ENCODE measurements around the gene LRRC51. TPM values are rescaled to one million over a fixed set of nuclear protein-coding genes. Genes with fewer than 3 reads are reported as not detected.

Gene LRRC51
- polyA plus RNA-seq, 6 donors from 2014 or later = 1.6 to 6.2 (median 3.2) TPM

DNA sequence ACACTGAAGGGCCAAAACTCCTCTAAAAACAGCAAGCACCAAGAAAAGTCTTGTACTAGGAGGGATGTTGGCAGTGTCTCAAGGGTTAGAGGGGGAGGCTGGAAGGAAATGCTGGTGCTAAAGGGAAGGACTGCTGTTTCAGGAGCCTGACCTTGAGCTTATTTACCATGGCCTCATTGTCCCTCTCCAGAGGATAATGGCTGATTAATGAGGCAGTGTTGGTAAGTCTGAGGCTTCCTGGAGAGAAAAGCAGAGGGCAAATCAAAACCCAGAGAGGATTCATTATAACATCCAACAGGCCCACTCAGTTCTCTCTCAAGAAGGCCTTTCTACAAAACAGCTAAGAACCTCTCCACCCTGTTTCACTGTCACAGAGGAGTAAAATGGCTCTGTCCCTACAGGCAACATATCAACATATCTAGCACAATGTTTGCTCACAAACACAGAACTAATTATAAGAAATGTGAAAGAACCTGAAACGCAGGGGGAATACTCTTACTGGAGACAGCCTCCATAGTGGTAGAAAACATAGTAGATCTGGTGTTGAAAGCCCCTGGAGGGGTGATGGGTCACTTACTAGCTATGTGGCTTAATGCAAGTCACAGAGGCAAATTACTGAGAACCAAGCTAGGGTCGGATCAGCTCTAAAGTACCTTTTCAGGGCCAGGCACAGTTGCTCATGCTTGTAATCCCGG lies 31.7 kb upstream of the LRRC51 start:
- no peak for DNase-seq
- Mint-ChIP-seq H3K4me3 (no peak overlapping the region), H3K27me3 (no peaks in the 10 kb centered on the region), H3K27ac (peak overlapping the region in 1 of 6 donors; percentile 7), H3K4me1 (peaks cover 2 to 5% (median 3%) of the 10 kb centered on the region in 3 donors), H3K9me3 (no peaks in the 10 kb centered on the region), H3K36me3 (no peaks in the 10 kb centered on the region)
- ATAC-seq (ENCODE audit: low read depth in 2 of 2) = no peak

- DNase-seq (no peak), ATAC-seq (ENCODE audit: low read depth in 2 of 2) (no peak)
- peaks cover 6 to 13% (median 9%) of the 10 kb centered on the region in 3 donors for H3K4me1 Mint-ChIP-seq
- H3K4me3 Mint-ChIP-seq = no peak overlapping the region
- H3K36me3 Mint-ChIP-seq = no peaks in the 10 kb centered on the region
- H3K27ac Mint-ChIP-seq = peak overlapping the region in 1 of 6 donors; percentile 74
- H3K9me3 Mint-ChIP-seq = no peaks in the 10 kb centered on the region
- no peaks in the 10 kb centered on the region for H3K27me3 Mint-ChIP-seq
Measured at GRCh38 chr11:72058416-72059034, 22.1 kb upstream of the LRRC51 start.

DNA sequence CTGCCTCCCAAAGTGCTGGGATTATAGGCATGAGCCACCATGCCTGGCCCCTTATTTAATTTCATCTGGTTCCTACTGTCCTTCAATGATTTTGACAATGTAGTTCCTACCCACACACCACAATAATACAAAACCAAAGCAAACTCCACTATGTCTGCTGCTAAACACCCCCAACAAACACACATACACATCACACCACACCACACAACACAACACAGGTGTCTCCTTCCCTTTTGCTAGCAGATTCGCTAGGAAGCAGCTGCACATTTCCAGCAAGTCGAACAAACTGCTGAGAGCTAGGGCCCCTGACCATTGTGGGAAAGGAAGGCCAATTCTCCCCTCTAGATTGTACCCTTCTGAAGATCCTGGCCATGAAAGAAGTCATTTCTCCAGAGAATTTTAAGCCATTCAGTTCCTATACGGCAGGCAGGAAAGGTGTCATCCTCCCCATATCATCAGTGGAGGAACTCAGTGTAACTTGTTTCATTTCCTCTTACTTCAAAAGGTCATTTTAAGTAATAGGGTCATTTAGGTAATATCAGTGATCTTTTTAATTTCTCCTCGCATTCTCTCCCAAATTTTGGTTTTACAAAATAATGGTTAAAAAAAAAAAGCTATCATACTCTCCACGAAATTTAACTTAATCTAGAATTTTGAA lies 18.8 kb upstream of the LRRC51 start:
- Mint-ChIP-seq H3K4me1 (peaks cover 6 to 13% (median 9%) of the 10 kb centered on the region in 3 donors), H3K27ac (peak overlapping the region; percentile 89 to 98 (median 93)), H3K9me3 (no peaks in the 10 kb centered on the region), H3K36me3 (no peaks in the 10 kb centered on the region), H3K4me3 (peak overlapping the region in 7 of 8 donors; percentile 69 to 90 (median 80)), H3K27me3 (no peaks in the 10 kb centered on the region)
- DNase-seq (no peak), ATAC-seq (ENCODE audit: low read depth in 2 of 2) (peak; percentile 92)

- Mint-ChIP-seq H3K36me3 (peaks cover 6 to 9% of the 10 kb centered on the region in 2 donors), H3K4me3 (no peak overlapping the region), H3K27ac (peak overlapping the region in 1 of 6 donors; percentile 25), H3K27me3 (no peaks in the 10 kb centered on the region), H3K9me3 (no peaks in the 10 kb centered on the region), H3K4me1 (peaks cover 16 to 23% (median 20%) of the 10 kb centered on the region in 3 donors)
- DNase-seq (no peak), ATAC-seq (ENCODE audit: low read depth in 2 of 2) (no peak)
Measured at GRCh38 chr11:72066855-72067254, 13.8 kb upstream of the LRRC51 start.

DNA sequence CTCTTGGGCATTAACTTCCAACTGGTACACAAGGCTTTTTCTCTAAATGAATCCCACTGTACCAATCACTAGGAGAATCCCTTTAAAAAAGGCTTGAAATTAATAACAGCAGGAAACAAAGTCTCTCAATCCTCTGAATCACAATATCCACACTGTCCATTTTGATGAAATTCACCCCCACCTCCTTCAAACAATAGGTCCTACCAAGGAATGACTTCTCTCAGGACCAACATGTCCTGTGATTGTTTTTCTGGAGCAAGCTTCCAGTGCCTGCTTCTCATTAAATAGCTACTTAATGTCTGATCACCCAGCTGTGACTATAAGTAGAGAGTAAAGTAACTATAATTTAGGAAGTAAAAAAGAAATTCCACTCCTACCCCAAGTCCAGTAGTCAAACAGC lies 13.4 kb upstream of the LRRC51 start:
- H3K36me3 Mint-ChIP-seq = peaks cover 6 to 9% of the 10 kb centered on the region in 2 donors
- ATAC-seq (ENCODE audit: low read depth in 2 of 2) (no peak), DNase-seq (no peak)
- H3K27me3 Mint-ChIP-seq = no peaks in the 10 kb centered on the region
- peaks cover 14 to 19% (median 16%) of the 10 kb centered on the region in 3 donors for H3K4me1 Mint-ChIP-seq
- H3K4me3 Mint-ChIP-seq = no peak overlapping the region
- no peak overlapping the region for H3K27ac Mint-ChIP-seq
- no peaks in the 10 kb centered on the region for H3K9me3 Mint-ChIP-seq

GRCh38 chr11:72067676-72068075 lies 13.0 kb upstream of the LRRC51 start:
- Mint-ChIP-seq H3K27me3 (no peaks in the 10 kb centered on the region), H3K4me1 (peaks cover 14 to 16% (median 16%) of the 10 kb centered on the region in 3 donors), H3K9me3 (no peaks in the 10 kb centered on the region), H3K36me3 (peaks cover 6 to 9% of the 10 kb centered on the region in 2 donors), H3K27ac (peak overlapping the region in 1 of 6 donors; percentile 2), H3K4me3 (no peak overlapping the region)
- ATAC-seq (ENCODE audit: low read depth in 2 of 2) (no peak), DNase-seq (no peak)

DNA sequence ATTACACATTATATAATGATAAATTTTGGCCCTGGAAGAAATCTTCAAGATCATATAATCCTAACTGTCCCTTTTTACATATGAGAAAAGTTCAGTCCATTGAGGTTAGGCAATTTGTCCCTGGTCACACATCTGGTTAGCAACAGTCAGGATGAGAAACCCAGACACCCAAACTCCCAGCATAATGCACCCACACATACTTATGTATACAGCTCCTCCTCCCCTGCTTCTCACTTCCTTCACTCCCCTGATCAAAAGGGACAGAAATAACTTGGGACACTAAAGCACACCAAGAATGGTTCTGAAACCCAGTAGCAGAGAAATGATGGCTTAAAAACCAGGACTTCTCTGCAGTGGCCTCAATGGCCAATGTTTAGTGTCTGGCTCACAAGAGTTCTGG lies 11.4 kb upstream of the LRRC51 start:
- Mint-ChIP-seq H3K27me3 (no peaks in the 10 kb centered on the region), H3K4me1 (peaks cover 14 to 16% (median 16%) of the 10 kb centered on the region in 3 donors), H3K4me3 (no peak overlapping the region), H3K9me3 (no peaks in the 10 kb centered on the region), H3K36me3 (peaks cover 6 to 9% of the 10 kb centered on the region in 2 donors), H3K27ac (peak overlapping the region in 3 of 6 donors; percentile 3 to 94 (median 14))
- no peak for ATAC-seq (ENCODE audit: low read depth in 2 of 2)
- no peak for DNase-seq

- Mint-ChIP-seq H3K27ac (peak overlapping the region in 5 of 6 donors; percentile 3 to 94 (median 44)), H3K9me3 (no peaks in the 10 kb centered on the region), H3K36me3 (peaks cover 6 to 9% of the 10 kb centered on the region in 2 donors), H3K4me3 (peak overlapping the region in 1 of 8 donors; percentile 10), H3K27me3 (no peaks in the 10 kb centered on the region), H3K4me1 (peaks cover 14 to 16% (median 16%) of the 10 kb centered on the region in 3 donors)
- ATAC-seq (ENCODE audit: low read depth in 2 of 2) = no peak
- no peak for DNase-seq
Measured at GRCh38 chr11:72069787-72070251, 10.8 kb upstream of the LRRC51 start.

DNA sequence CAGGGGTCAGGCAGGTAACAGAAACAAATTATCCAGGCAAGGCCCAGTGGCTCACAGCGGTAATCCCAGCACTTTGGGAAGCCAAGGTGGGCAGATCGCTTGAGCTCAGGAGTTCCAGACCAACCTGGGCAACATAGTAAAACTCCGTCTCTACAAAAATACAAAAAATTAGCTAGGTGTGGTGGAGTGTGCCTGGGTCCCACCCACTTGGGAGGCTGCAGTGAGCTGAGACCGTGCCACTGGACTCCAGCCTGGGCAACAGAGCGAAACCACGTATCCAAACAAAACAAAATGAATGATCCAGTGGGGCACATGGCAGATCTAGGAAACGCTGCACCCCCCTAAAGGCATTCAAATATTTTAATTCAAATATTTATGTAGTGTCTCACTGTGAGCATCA lies 10.2 kb upstream of the LRRC51 start:
- H3K36me3 Mint-ChIP-seq = peaks cover 6 to 9% of the 10 kb centered on the region in 2 donors

DNA sequence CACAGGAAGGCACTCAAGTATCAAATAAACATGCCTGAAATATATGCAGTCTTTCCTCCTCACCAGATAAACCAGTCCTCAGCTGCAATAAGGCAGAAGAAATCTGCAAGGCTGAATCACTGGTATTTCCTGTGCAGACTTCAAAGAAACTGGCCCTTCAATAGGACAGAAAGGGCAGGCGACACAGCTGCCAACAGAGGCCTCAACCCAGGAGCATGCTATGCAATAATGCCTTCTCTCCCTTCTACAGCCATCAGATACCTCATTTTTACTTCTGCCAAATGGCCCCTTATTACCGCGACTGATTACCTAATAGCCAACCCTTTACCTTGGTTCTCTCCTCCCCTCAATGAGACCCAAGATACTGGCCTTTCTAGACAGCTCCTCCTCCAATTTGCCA lies 8.3 kb upstream of the LRRC51 start:
- H3K27me3 Mint-ChIP-seq = no peaks in the 10 kb centered on the region
- H3K9me3 Mint-ChIP-seq = no peaks in the 10 kb centered on the region
- no peak overlapping the region for H3K4me3 Mint-ChIP-seq
- DNase-seq (no peak), ATAC-seq (ENCODE audit: low read depth in 2 of 2) (no peak)
- H3K27ac Mint-ChIP-seq = no peak overlapping the region
- peaks cover 25 to 31% (median 26%) of the 10 kb centered on the region in 3 donors for H3K4me1 Mint-ChIP-seq
- peaks cover 6 to 9% of the 10 kb centered on the region in 2 donors for H3K36me3 Mint-ChIP-seq

More for the DNA sequence above, 10.2 kb upstream of the LRRC51 start:
- DNase-seq (no peak), ATAC-seq (ENCODE audit: low read depth in 2 of 2) (no peak)
- Mint-ChIP-seq H3K27me3 (no peaks in the 10 kb centered on the region), H3K9me3 (no peaks in the 10 kb centered on the region), H3K4me3 (no peak overlapping the region), H3K4me1 (peaks cover 18 to 20% (median 19%) of the 10 kb centered on the region in 3 donors), H3K27ac (peak overlapping the region in 4 of 6 donors; percentile 8 to 65 (median 42))

GRCh38 chr11:72075109-72075508 lies 5.5 kb upstream of the LRRC51 start:
- Mint-ChIP-seq H3K4me3 (peak overlapping the region in 1 of 8 donors; percentile 45), H3K36me3 (peaks cover 0 to 3% of the 10 kb centered on the region in 2 donors), H3K9me3 (no peaks in the 10 kb centered on the region), H3K4me1 (peaks cover 22 to 27% (median 26%) of the 10 kb centered on the region in 3 donors), H3K27ac (peak overlapping the region in 2 of 6 donors; percentile 23 to 32), H3K27me3 (no peaks in the 10 kb centered on the region)
- ATAC-seq (ENCODE audit: low read depth in 2 of 2) (peak in 1 of 2 donors; percentile 31), DNase-seq (no peak)

GRCh38 chr11:72075756-72076155 lies 4.9 kb upstream of the LRRC51 start:
- H3K4me3 Mint-ChIP-seq = no peak overlapping the region
- H3K27me3 Mint-ChIP-seq = no peaks in the 10 kb centered on the region
- peak overlapping the region in 2 of 6 donors; percentile 23 to 47 for H3K27ac Mint-ChIP-seq
- DNase-seq (no peak), ATAC-seq (ENCODE audit: low read depth in 2 of 2) (no peak)
- peaks cover 24 to 29% (median 28%) of the 10 kb centered on the region in 3 donors for H3K4me1 Mint-ChIP-seq
- H3K36me3 Mint-ChIP-seq = no peaks in the 10 kb centered on the region
- no peaks in the 10 kb centered on the region for H3K9me3 Mint-ChIP-seq

- peaks cover 43 to 47% (median 44%) of the 10 kb centered on the region in 3 donors for H3K4me1 Mint-ChIP-seq
- H3K27ac Mint-ChIP-seq = peak overlapping the region in 2 of 6 donors; percentile 9 to 60
- H3K36me3 Mint-ChIP-seq = no peaks in the 10 kb centered on the region
- H3K9me3 Mint-ChIP-seq = no peaks in the 10 kb centered on the region
- DNase-seq = no peak
- no peak for ATAC-seq (ENCODE audit: low read depth in 2 of 2)
- no peaks in the 10 kb centered on the region for H3K27me3 Mint-ChIP-seq
- peak overlapping the region in 5 of 8 donors; percentile 61 to 99 (median 85) for H3K4me3 Mint-ChIP-seq
Measured at GRCh38 chr11:72078477-72078876, 2.2 kb upstream of the LRRC51 start.
